ENCODE results near the gene OR6C65.
"Not testable (repeated sequence)": the region's sequence is repeated elsewhere in the genome, so short reads cannot be mapped to it uniquely, and the experiment has no call there.

Gene OR6C65

GRCh38 chr12:55400229-55400628, at the start of gene OR6C65:
TSS of gene OR6C65 (plus strand) at chr12:55400529. CDS start at chr12:55400529, 0 bp downstream.
- DNase-seq, result no peak

- DNase-seq, result not testable (repeated sequence)
These were observed 45.0 kb upstream of the OR6C65 start for GRCh38 chr12:55355338-55355737.

GRCh38 chr12:55362675-55363074, 37.7 kb upstream of the OR6C65 start, which contains the start of gene OR6C75:
TSS of gene OR6C75 (plus strand) at chr12:55362975. CDS start at chr12:55365111, 2,136 bp downstream.
- DNase-seq, result no peak

GRCh38 chr12:55365086-55365485, 35.2 kb upstream of the OR6C65 start:
- no peak for DNase-seq

- DNase-seq, result no peak
These were observed 27.8 kb upstream of the OR6C65 start for GRCh38 chr12:55372521-55372920.

GRCh38 chr12:55385891-55386290, 14.4 kb upstream of the OR6C65 start:
- no peak for DNase-seq

GRCh38 chr12:55392032-55392795, 8.1 kb upstream of the OR6C65 start:
- no peak for DNase-seq

- DNase-seq, result no peak
These were observed 4.0 kb upstream of the OR6C65 start for GRCh38 chr12:55396326-55396725.

GRCh38 chr12:55407866-55408265, 7.5 kb downstream of the OR6C65 start:
- no peak for DNase-seq

GRCh38 chr12:55409133-55409532, 8.8 kb downstream of the OR6C65 start:
- DNase-seq, result not testable (repeated sequence)

GRCh38 chr12:55412138-55412537, 11.8 kb downstream of the OR6C65 start:
- DNase-seq, result not testable (repeated sequence)

GRCh38 chr12:55413498-55414388, 13.4 kb downstream of the OR6C65 start:
- not testable (repeated sequence) for DNase-seq

- DNase-seq, result not testable (repeated sequence)
These were observed 14.1 kb downstream of the OR6C65 start for GRCh38 chr12:55414396-55414823.

- DNase-seq, result not testable (repeated sequence)
These were observed 14.6 kb downstream of the OR6C65 start for GRCh38 chr12:55414889-55415288.

- DNase-seq, result no peak
These were observed 16.6 kb downstream of the OR6C65 start for GRCh38 chr12:55416961-55417360.

- DNase-seq, result no peak
These were observed 20.1 kb downstream of the OR6C65 start for GRCh38 chr12:55420307-55420962.

- no peak for DNase-seq
These were observed 25.6 kb downstream of the OR6C65 start, which contains the start of gene OR6C76 for GRCh38 chr12:55425954-55426353. TSS of gene OR6C76 (plus strand) at chr12:55426254. CDS start at chr12:55426254, 0 bp downstream.

GRCh38 chr12:55428331-55429243, 28.3 kb downstream of the OR6C65 start:
- no peak for DNase-seq

- not testable (repeated sequence) for DNase-seq
These were observed 40.9 kb downstream of the OR6C65 start for GRCh38 chr12:55441233-55441632.

GRCh38 chr12:55443776-55444175, 43.4 kb downstream of the OR6C65 start, which contains the start of gene OR6C2:
TSS of gene OR6C2 (plus strand) at chr12:55444076. CDS start at chr12:55452214, 8,138 bp downstream.
- DNase-seq, result no peak

- no peak for DNase-seq
These were observed 45.0 kb downstream of the OR6C65 start for GRCh38 chr12:55445357-55445756.

GRCh38 chr12:55446326-55446725, 46.0 kb downstream of the OR6C65 start:
- no peak for DNase-seq
